Panc1 (cell line): ENCODE measurements around the gene FBXO24. TPM values are rescaled to one million over a fixed set of nuclear protein-coding genes. Genes with fewer than 3 reads are reported as not detected.
A peak's percentile ranks its signal among the peaks of the same experiment; 100 is the strongest.
"Not testable (repeated sequence)": the region's sequence is repeated elsewhere in the genome, so short reads cannot be mapped to it uniquely, and the experiment has no call there.

ENCODE experiments used
- ATAC-seq: fragments of 200-7000 bp; cut with Tn5 transposase; 2 replicates; pipeline ENCODE4 v1.9.1; 2020; ENCODE audit warnings: mild to moderate bottlenecking, moderate library complexity
- BruUV-seq: library from RNA; stranded (reverse); fragments of 400-500 nt; replicated peaks from 2 replicates; lab custom pipeline; 2021; lab: Mats Ljungman, UMichigan
- CTCF ChIA-PET: fragments of 300-600 bp; sonication (Branson Sonifier 250); formaldehyde crosslinking; loops from one replicate; lab custom pipeline; 2022; ENCODE audit warnings: antibody characterized with exemption; lab: Charles Lee
- POLR2A ChIA-PET: fragments of 300-600 bp; sonication (Branson Sonifier 250); formaldehyde crosslinking; loops from one replicate; lab custom pipeline; 2022; ENCODE audit warnings: antibody characterized with exemption; lab: Charles Lee
- DNase-seq: peaks from one replicate; pipeline ENCODE4 v3.0.0-alpha.2; 2010; ENCODE audit warnings: low read depth, low spot score
- H3K27ac ChIP-seq: 2 replicates; pipeline ENCODE4 v1.5.1; 2011; ENCODE audit warnings: mild to moderate bottlenecking, low read length, inconsistent platforms
- H3K27me3 ChIP-seq: fragments of 200-500 bp; sonication (Bioruptor generic); 2 replicates; pipeline ENCODE4 v1.6.0; 2014; ENCODE audit warnings: low read length, inconsistent platforms; ENCODE audit not compliant: control insufficient read depth, insufficient read depth
- H3K36me3 ChIP-seq: fragments of 200-500 bp; sonication (Bioruptor generic); 2 replicates; pipeline ENCODE4 v1.5.1; 2014; ENCODE audit warnings: inconsistent platforms, mild to moderate bottlenecking, low read length, moderate library complexity; ENCODE audit not compliant: control insufficient read depth, insufficient read depth
- H3K4me1 ChIP-seq: 2 replicates; pipeline ENCODE4 v1.5.1; 2011; ENCODE audit warnings: inconsistent platforms, mild to moderate bottlenecking, low read length, moderate library complexity; ENCODE audit not compliant: control insufficient read depth, insufficient read depth
- H3K4me3 ChIP-seq, 2 experiments: 2 replicates each; pipeline ENCODE4 v1.5.1; 2011 to 2012; ENCODE audit warnings: low read depth in 2 of 2, low read length in 2 of 2, mild to moderate bottlenecking in 2 of 2, inconsistent platforms in 1 of 2, moderate library complexity in 1 of 2
- H3K9me3 ChIP-seq: fragments of 200-500 bp; sonication (Bioruptor generic); 2 replicates; pipeline ENCODE4 v1.5.1; 2014; ENCODE audit warnings: low read depth, mild to moderate bottlenecking, inconsistent platforms, low read length, moderate library complexity; ENCODE audit not compliant: control insufficient read depth, insufficient read depth
- POLR2AphosphoS5 ChIP-seq: IDR thresholded peaks from 2 replicates; pipeline ENCODE4 v1.6.1; 2012; ENCODE audit warnings: mild to moderate bottlenecking, low read depth, low read length, moderate library complexity
- SIN3A ChIP-seq: IDR thresholded peaks from 2 replicates; pipeline ENCODE4 v1.6.1; 2012; ENCODE audit warnings: low read depth, mild to moderate bottlenecking, low read length, moderate library complexity, borderline replicate concordance; ENCODE audit not compliant: insufficient read depth
- TCF7L2 ChIP-seq: IDR thresholded peaks from 2 replicates; pipeline ENCODE4 v1.6.1; 2011; ENCODE audit warnings: mild to moderate bottlenecking, low read depth, low read length, inconsistent platforms
- in situ Hi-C: cut with HindIII; loops from 2 replicates; pipeline ENCODE4 v1.10.0; 2016; ENCODE audit warnings: low sequenced_read_pairs, low pct_unique_long_range_greater_than_20kb
- intact Hi-C: fragments of 100-400 bp; cut with micrococcal nuclease; formaldehyde crosslinking; loops from one replicate; pipeline ENCODE4 v1.10.0; 2022; ENCODE audit not compliant: unreplicated experiment
- total RNA-seq: library from RNA; stranded (reverse); gene quantifications from one replicate; pipeline ENCODE4 v1.2.1, GENCODE V29; 2021; ENCODE audit not compliant: unreplicated experiment
- TF ChIP-seq, protein P1 (sequence below): fragments of 450-650 bp; IDR thresholded peaks from 2 replicates; pipeline ENCODE4 v1.5.1; 2017; ENCODE audit warnings: mild to moderate bottlenecking
- TF ChIP-seq, protein P2 (sequence below), 2 experiments: IDR thresholded peaks; 2 replicates each; pipeline ENCODE4 v1.6.1; 2011 to 2012; ENCODE audit warnings: low read depth in 2 of 2, control low read depth in 1 of 2, low read length in 1 of 2, mild to moderate bottlenecking in 1 of 2, moderate library complexity in 1 of 2; ENCODE audit not compliant: insufficient read depth in 1 of 2

FBXO24 gene
- total RNA-seq, 1 experiment from 2014 or later: 0.59 TPM

DNA sequence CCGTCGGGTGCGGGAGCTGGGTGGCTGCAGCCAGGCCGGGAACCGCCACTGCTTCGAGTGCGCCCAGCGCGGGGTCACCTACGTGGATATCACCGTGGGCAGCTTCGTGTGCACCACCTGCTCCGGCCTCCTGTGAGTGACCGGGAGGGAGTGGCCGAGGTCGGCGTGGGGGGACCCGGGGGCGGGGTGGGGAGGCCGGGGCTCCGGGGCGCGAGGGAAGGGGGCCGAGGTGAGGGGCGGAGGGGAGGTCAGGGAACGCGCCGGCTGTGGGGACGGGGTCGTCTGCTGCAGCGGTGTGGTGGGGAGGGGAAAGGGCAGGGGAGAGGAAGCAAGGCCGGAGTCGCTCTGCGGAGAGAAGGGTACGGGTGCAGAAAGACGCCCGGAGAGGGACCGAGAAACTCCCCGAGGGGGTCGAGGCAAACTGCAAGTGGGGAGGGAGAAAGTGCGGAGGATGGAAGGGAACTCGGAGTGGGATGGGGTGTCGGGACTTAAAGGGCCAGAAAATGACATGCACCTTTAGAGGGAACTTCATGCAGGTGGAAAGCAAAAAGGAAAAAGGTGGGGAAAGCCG, 46.6 kb upstream of the FBXO24 start:
- in situ Hi-C loops: no loop called here

DNA sequence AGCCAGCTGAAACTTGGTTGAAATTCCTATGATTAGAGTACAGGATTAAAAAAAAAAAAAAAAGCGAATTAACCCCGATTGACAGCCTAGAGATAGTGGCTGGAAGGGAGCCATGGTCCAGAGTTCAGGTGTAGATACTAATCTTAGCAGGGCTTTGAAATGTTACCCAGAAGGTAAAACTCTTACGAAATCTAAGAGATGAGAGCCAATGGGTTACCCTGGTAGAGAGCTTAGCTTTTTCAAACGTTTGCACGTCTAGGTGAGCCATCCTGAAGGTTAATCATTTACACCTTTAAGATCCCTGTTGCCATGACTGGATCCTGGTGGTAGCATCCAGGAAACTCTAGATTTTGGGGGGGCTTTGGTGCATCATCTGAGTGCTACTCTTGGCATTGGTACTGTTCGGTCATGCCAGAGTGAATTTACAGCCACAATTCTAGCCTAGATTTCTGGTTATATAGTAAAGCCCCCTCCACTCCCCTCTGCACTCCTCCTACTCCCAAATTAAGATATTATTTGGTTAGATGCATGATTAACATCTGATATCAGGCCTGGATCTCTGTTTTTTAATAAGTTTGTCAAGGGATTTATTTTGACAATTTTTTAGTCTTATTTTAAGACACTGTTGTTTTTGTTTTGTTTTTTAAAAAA, 45.9 kb upstream of the FBXO24 start:
- Histone ChIP-seq H3K36me3 (no peaks in the 10 kb centered on the region), H3K9me3 (no peaks in the 10 kb centered on the region), H3K27me3 (no peaks in the 10 kb centered on the region), H3K27ac (peak overlapping the region; percentile 37), H3K4me1 (peaks cover 32% of the 10 kb centered on the region), H3K4me3 (peak overlapping the region; percentile 70 to 71)
- DNase-seq (no peak), ATAC-seq (no peak)
- TSS peak; percentile 84 for BruUV-seq
- CTCF ChIA-PET: interaction anchor here (0.6 kb wide), 2 partner anchors 63 to 1051 kb away, joined by 3 to 4 read pairs; no protein-coding TSS in a partner anchor
- intact Hi-C loops (no loop called here), in situ Hi-C loops (no loop called here)
- POLR2A ChIA-PET: interaction anchor here (0.6 to 0.7 kb wide), 2 partner anchors 183 to 253 kb away, joined by 8 to 14 read pairs; no protein-coding TSS in a partner anchor
- TF ChIP-seq SIN3A (no peak), POLR2AphosphoS5 (no peak), TCF7L2 (no peak)
- TF ChIP-seq, protein P1, sequence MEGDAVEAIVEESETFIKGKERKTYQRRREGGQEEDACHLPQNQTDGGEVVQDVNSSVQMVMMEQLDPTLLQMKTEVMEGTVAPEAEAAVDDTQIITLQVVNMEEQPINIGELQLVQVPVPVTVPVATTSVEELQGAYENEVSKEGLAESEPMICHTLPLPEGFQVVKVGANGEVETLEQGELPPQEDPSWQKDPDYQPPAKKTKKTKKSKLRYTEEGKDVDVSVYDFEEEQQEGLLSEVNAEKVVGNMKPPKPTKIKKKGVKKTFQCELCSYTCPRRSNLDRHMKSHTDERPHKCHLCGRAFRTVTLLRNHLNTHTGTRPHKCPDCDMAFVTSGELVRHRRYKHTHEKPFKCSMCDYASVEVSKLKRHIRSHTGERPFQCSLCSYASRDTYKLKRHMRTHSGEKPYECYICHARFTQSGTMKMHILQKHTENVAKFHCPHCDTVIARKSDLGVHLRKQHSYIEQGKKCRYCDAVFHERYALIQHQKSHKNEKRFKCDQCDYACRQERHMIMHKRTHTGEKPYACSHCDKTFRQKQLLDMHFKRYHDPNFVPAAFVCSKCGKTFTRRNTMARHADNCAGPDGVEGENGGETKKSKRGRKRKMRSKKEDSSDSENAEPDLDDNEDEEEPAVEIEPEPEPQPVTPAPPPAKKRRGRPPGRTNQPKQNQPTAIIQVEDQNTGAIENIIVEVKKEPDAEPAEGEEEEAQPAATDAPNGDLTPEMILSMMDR: no peak
- TF ChIP-seq, protein P2, sequence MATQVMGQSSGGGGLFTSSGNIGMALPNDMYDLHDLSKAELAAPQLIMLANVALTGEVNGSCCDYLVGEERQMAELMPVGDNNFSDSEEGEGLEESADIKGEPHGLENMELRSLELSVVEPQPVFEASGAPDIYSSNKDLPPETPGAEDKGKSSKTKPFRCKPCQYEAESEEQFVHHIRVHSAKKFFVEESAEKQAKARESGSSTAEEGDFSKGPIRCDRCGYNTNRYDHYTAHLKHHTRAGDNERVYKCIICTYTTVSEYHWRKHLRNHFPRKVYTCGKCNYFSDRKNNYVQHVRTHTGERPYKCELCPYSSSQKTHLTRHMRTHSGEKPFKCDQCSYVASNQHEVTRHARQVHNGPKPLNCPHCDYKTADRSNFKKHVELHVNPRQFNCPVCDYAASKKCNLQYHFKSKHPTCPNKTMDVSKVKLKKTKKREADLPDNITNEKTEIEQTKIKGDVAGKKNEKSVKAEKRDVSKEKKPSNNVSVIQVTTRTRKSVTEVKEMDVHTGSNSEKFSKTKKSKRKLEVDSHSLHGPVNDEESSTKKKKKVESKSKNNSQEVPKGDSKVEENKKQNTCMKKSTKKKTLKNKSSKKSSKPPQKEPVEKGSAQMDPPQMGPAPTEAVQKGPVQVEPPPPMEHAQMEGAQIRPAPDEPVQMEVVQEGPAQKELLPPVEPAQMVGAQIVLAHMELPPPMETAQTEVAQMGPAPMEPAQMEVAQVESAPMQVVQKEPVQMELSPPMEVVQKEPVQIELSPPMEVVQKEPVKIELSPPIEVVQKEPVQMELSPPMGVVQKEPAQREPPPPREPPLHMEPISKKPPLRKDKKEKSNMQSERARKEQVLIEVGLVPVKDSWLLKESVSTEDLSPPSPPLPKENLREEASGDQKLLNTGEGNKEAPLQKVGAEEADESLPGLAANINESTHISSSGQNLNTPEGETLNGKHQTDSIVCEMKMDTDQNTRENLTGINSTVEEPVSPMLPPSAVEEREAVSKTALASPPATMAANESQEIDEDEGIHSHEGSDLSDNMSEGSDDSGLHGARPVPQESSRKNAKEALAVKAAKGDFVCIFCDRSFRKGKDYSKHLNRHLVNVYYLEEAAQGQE (IDR thresholded peaks at IDR 0.05; ENCODE audit: insufficient read depth in 1 of 2, low read depth in 2 of 2, low read length in 1 of 2): no peak

More for the DNA sequence above, 46.6 kb upstream of the FBXO24 start:
- TF ChIP-seq POLR2AphosphoS5 (no peak), SIN3A (0 out of 2 replicates have a peak, but pooled peaks have one; percentile 38), TCF7L2 (no peak)
- TF ChIP-seq, protein P1: no peak
- TF ChIP-seq, protein P2 (IDR thresholded peaks at IDR 0.05; ENCODE audit: insufficient read depth in 1 of 2, low read depth in 2 of 2, low read length in 1 of 2): no peak
- H3K4me1 ChIP-seq: peaks cover 26% of the 10 kb centered on the region
- no peak for DNase-seq
- intact Hi-C loops: no loop called here
- ChIA-PET POLR2A (interaction anchor here (0.6 to 0.7 kb wide), 4 partner anchors 46 to 254 kb away, joined by 3 to 14 read pairs (median 9); no protein-coding TSS in a partner anchor), CTCF (interaction anchor here (0.5 to 0.6 kb wide), 2 partner anchors 62 to 152 kb away, joined by 3 read pairs; no protein-coding TSS in a partner anchor)
- no TSS peak for BruUV-seq
- no peak for ATAC-seq
- H3K36me3 ChIP-seq: no peaks in the 10 kb centered on the region
- no peaks in the 10 kb centered on the region for H3K9me3 ChIP-seq
- H3K27me3 ChIP-seq: no peaks in the 10 kb centered on the region
- peak overlapping the region; percentile 37 for H3K27ac ChIP-seq
- H3K4me3 ChIP-seq: peak overlapping the region; percentile 70 to 71

DNA sequence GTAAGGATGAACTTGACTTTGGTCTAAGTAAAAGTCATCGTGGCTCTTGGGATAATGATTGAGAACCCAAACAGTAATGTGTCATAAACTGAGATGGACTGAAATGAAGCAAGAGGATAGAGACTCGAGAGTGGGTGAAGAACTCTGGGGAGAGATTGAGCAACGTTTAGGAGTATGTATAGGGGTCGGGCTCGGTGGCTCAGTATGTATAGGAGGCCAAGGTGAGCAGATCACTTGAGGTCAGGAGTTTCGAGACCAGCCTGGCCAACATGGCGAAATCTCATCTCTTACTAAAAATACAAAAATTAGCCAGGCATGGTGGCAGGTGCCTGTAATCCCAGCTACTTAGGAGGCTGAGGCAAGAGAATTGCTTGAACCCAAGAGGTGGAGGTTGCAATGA, 44.8 kb upstream of the FBXO24 start:
- H3K9me3 ChIP-seq, H3K27me3 ChIP-seq, intact Hi-C loops, BruUV-seq, H3K36me3 ChIP-seq, POLR2A ChIA-PET, DNase-seq, ATAC-seq, in situ Hi-C loops: not testable (repeated sequence)
- CTCF ChIA-PET: interaction anchor here (1.4 kb wide), 1 partner anchor 18 kb away, joined by 3 read pairs; no protein-coding TSS in a partner anchor
- H3K4me1 ChIP-seq: peaks cover 43% of the 10 kb centered on the region
- peak overlapping the region in 1 of 2 experiments; percentile 24; a peak in 3 of 4 replicates for H3K4me3 ChIP-seq
- peak overlapping the region; percentile 98 for H3K27ac ChIP-seq
